CD4-positive, alpha-beta T cell treated with Interleukin-2 at 100 ng/mL for 4 hours (primary cell): Measurements from ENCODE around the gene CCDC85B.

Experiments used
- DNase-seq: peaks from one replicate; pipeline ENCODE4 v3.0.0-alpha.2; 2020; ENCODE audit warnings: low spot score

The CCDC85B gene

GRCh38 chr11:65911682-65912568, 21.5 kb downstream of the CCDC85B start:
- DNase-seq: no peak

GRCh38 chr11:65912845-65913244, 22.4 kb downstream of the CCDC85B start:
- DNase-seq: no peak

GRCh38 chr11:65915101-65915820, 24.8 kb downstream of the CCDC85B start:
- DNase-seq: no peak

- no peak for DNase-seq
Measured at GRCh38 chr11:65915821-65916251, 25.4 kb downstream of the CCDC85B start.

GRCh38 chr11:65916391-65916790, 25.9 kb downstream of the CCDC85B start:
- no peak for DNase-seq

GRCh38 chr11:65917077-65917433, 26.6 kb downstream of the CCDC85B start:
- DNase-seq: no peak

GRCh38 chr11:65917434-65918210, 27.1 kb downstream of the CCDC85B start:
- DNase-seq: no peak

GRCh38 chr11:65918211-65919140, 28.0 kb downstream of the CCDC85B start, which contains the start of gene C11orf68:
TSS of gene C11orf68 (minus strand) at chr11:65919062. CDS start at chr11:65919031, 31 bp downstream.
- no peak for DNase-seq

- DNase-seq: peak; percentile 98
Measured at GRCh38 chr11:65919141-65919572, 28.7 kb downstream of the CCDC85B start, which contains the start of gene DRAP1. TSS of gene DRAP1 (plus strand) at chr11:65919426. CDS start at chr11:65919502, 76 bp downstream.

- peak; percentile 48 for DNase-seq
Measured at GRCh38 chr11:65919573-65920371, 29.3 kb downstream of the CCDC85B start.

- DNase-seq: no peak
Measured at GRCh38 chr11:65920372-65920802, 29.9 kb downstream of the CCDC85B start.

- no peak for DNase-seq
Measured at GRCh38 chr11:65921033-65921555, 30.6 kb downstream of the CCDC85B start.

- no peak for DNase-seq
Measured at GRCh38 chr11:65921876-65922275, 31.4 kb downstream of the CCDC85B start.

- no peak for DNase-seq
Measured at GRCh38 chr11:65922565-65922964, 32.1 kb downstream of the CCDC85B start.

- DNase-seq: no peak
Measured at GRCh38 chr11:65925397-65925796, 34.9 kb downstream of the CCDC85B start.

GRCh38 chr11:65927904-65928397, 37.5 kb downstream of the CCDC85B start:
- DNase-seq: peak; percentile 88

- no peak for DNase-seq
Measured at GRCh38 chr11:65928667-65929066, 38.2 kb downstream of the CCDC85B start.

- no peak for DNase-seq
Measured at GRCh38 chr11:65931773-65932557, 41.5 kb downstream of the CCDC85B start.

- no peak for DNase-seq
Measured at GRCh38 chr11:65932558-65932919, 42.1 kb downstream of the CCDC85B start.
